K562 (cell line): Measurements from ENCODE around the gene TIMM23. TPM values are rescaled to one million over a fixed set of nuclear protein-coding genes. Genes with fewer than 3 reads are reported as not detected.

ENCODE experiments used
- CCNT2 ChIP-seq: IDR thresholded peaks from 2 replicates; pipeline ENCODE4 v1.6.1; 2011; ENCODE audit warnings: borderline replicate concordance, low read depth, mild to moderate bottlenecking, moderate library complexity, mixed read lengths, low read length; ENCODE audit not compliant: insufficient read length; ENCODE audit errors: extremely low read depth
- CHAMP1 ChIP-seq: fragments of 450-650 bp; IDR thresholded peaks from 2 replicates; pipeline ENCODE4 v1.6.1; 2016; ENCODE audit warnings: mild to moderate bottlenecking
- CTCF ChIP-seq, 3 experiments: IDR thresholded peaks in 2 of 3; conservative IDR thresholded peaks in 1 of 3; 2 replicates each; pipeline ENCODE4 v1.5.1; 2011 to 2012; ENCODE audit warnings: low read length in 3 of 3, mild to moderate bottlenecking in 3 of 3, control low read depth in 2 of 3, improper control_type of control experiment in 1 of 3, inconsistent platforms in 1 of 3, low read depth in 1 of 3, mixed read lengths in 1 of 3, moderate library complexity in 1 of 3; ENCODE audit not compliant: insufficient read depth in 2 of 3
- DACH1 ChIP-seq: fragments of 450-650 bp; IDR thresholded peaks from 2 replicates; pipeline ENCODE4 v1.6.1; 2018; ENCODE audit not compliant: partially characterized antibody
- MAFG ChIP-seq: fragments of 450-650 bp; conservative IDR thresholded peaks from 2 replicates; pipeline ENCODE4 v1.6.1; 2016; ENCODE audit warnings: missing genetic modification characterization, missing compliant biosample characterization
- MAFK ChIP-seq: IDR thresholded peaks from 2 replicates; pipeline ENCODE4 v1.6.1; 2011; ENCODE audit warnings: low read length, improper control_type of control experiment
- MED1 ChIP-seq: sonication (generic); formaldehyde crosslinking; IDR thresholded peaks from 2 replicates; pipeline ENCODE4 v1.8.1; 2023; ENCODE audit warnings: missing genetic modification reagents, borderline replicate concordance
- POLR2H ChIP-seq: IDR thresholded peaks from 2 replicates; pipeline ENCODE4 v1.6.1; 2016; ENCODE audit warnings: missing genetic modification characterization, low read depth, mild to moderate bottlenecking, control low read depth, missing compliant biosample characterization, moderate library complexity
- SMC3 ChIP-seq: conservative IDR thresholded peaks from 2 replicates; pipeline ENCODE4 v1.6.1; 2011; ENCODE audit warnings: low read depth, low read length, improper control_type of control experiment; ENCODE audit not compliant: insufficient read depth
- TBL1XR1 ChIP-seq, 2 experiments: IDR thresholded peaks; 2 replicates each; pipeline ENCODE4 v1.6.1; 2012; ENCODE audit warnings: improper control_type of control experiment in 2 of 2, low read length in 2 of 2, mild to moderate bottlenecking in 1 of 2
- polyA plus RNA-seq, 8 experiments: library from polyadenylated mRNA; depleted of rRNA in 4 of 8; stranded (reverse) in 5 of 8; unstranded in 3 of 8; fragments of >200 nt; fragmentation: Nextera tagmentation in 2 of 8; fragmentation: Illumina TruSeq in 1 of 8; extraction: Ambion mirVana in 2 of 8; extraction: Trizol in 1 of 8; gene quantifications; 2 replicates each; pipeline versions ENCODE4 v1.2.1 to v1.2.3, GENCODE V29; 2011 to 2014; ENCODE audit warnings: inconsistent platforms in 1 of 8, missing spikeins in 1 of 8
- total RNA-seq, 7 experiments: library from RNA; depleted of rRNA in 6 of 7; stranded (reverse); fragments of >200 nt in 6 of 7; fragmentation: Illumina TruSeq in 2 of 7; extraction: Trizol in 2 of 7; gene quantifications; 2 replicates each; pipeline versions ENCODE4 v1.2.1 to v1.2.3, GENCODE V29; 2011 to 2021; ENCODE audit warnings: low replicate concordance in 1 of 7
- TF ChIP-seq, protein P1 (sequence below): fragments of 450-650 bp; IDR thresholded peaks from 2 replicates; pipeline ENCODE4 v1.6.1; 2017; ENCODE audit warnings: antibody characterized with exemption, mild to moderate bottlenecking

TIMM23 gene
- total and polyA plus RNA-seq, 9 of the 15 experiments (the other 6 are each of a cell fraction or from before 2014, with no cell fraction given), result 148 to 280 (median 183) TPM

DNA sequence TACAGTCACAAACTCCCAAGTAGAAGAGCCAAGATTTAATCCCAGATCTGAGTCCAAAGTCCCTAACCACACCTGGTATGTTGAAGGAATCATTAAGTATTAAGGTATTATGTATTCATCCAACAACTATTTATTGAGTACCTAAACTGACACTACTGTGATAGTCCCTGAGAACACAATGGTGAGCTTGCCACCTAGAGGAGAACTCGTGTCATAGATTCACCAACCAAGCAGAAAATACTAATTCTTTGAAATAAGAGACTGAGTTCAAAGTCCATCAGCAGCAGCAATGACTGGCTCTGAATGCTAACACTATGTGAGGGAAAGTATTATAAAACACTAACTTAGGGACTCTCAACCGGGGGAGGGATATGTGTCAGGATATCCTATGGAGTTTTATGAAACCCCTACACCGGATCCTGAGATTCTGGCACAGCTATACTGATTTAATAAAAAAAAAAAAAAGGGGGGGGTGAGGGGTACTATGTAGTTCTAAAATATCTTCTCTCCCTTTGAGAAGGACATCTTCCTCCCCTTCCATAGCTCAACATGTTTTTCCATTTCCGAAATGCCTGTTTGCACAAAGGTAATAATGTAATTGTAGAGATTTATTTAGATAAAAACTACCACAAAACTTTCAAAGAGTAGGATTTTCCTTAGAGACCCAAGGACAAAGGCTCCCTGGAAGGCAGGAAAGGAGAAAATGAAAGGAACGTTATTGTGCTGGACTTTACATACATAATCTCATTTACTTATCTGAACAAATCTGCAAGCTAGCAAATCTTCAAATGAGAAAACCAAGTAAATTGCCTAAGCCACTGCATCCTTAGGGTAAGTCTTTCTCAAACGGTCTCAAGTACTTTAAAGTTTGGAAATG, 56.5 kb downstream of the TIMM23 start (continued):
- TF ChIP-seq, protein P1, sequence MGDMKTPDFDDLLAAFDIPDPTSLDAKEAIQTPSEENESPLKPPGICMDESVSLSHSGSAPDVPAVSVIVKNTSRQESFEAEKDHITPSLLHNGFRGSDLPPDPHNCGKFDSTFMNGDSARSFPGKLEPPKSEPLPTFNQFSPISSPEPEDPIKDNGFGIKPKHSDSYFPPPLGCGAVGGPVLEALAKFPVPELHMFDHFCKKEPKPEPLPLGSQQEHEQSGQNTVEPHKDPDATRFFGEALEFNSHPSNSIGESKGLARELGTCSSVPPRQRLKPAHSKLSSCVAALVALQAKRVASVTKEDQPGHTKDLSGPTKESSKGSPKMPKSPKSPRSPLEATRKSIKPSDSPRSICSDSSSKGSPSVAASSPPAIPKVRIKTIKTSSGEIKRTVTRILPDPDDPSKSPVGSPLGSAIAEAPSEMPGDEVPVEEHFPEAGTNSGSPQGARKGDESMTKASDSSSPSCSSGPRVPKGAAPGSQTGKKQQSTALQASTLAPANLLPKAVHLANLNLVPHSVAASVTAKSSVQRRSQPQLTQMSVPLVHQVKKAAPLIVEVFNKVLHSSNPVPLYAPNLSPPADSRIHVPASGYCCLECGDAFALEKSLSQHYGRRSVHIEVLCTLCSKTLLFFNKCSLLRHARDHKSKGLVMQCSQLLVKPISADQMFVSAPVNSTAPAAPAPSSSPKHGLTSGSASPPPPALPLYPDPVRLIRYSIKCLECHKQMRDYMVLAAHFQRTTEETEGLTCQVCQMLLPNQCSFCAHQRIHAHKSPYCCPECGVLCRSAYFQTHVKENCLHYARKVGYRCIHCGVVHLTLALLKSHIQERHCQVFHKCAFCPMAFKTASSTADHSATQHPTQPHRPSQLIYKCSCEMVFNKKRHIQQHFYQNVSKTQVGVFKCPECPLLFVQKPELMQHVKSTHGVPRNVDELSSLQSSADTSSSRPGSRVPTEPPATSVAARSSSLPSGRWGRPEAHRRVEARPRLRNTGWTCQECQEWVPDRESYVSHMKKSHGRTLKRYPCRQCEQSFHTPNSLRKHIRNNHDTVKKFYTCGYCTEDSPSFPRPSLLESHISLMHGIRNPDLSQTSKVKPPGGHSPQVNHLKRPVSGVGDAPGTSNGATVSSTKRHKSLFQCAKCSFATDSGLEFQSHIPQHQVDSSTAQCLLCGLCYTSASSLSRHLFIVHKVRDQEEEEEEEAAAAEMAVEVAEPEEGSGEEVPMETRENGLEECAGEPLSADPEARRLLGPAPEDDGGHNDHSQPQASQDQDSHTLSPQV, result no peak
- TF ChIP-seq DACH1, result peak; percentile 84
- TF ChIP-seq CHAMP1, result peak; percentile 19; the same call in 1 of the 2 replicates
- TF ChIP-seq MAFK, result peak; percentile 76
- TF ChIP-seq CTCF (IDR thresholded peaks at IDR 0.05 in 2 of 3, conservative IDR thresholded peaks at IDR 0.05 in 1 of 3; ENCODE audit: insufficient read depth in 2 of 3, low read depth in 1 of 3, low read length in 3 of 3), result peak; percentile 66 to 91 (median 68)
- TF ChIP-seq POLR2H (tag), result peak; percentile 62; the same call in 1 of the 2 replicates
- no peak for TF ChIP-seq MED1 (CRISPR knock-in tag)
- no peak for TF ChIP-seq CCNT2
- peak in 1 of 2 experiments; percentile 45; a peak in 1 of 4 replicates for TF ChIP-seq TBL1XR1 (IDR thresholded peaks at IDR 0.05; ENCODE audit: low read length in 2 of 2)
- TF ChIP-seq MAFG, result peak; percentile 93
- peak; percentile 69 for TF ChIP-seq SMC3
